ENCODE results near the gene POLH.

GRCh38 chr6:43600595-43600994, 24.6 kb downstream of the POLH start:
- TF ChIP-seq POLR2A (IDR thresholded peaks at IDR 0.05), result no peak
- TF ChIP-seq CTCF (IDR thresholded peaks at IDR 0.05), result no peak
